ENCODE data around the gene HSPA12B.

HSPA12B gene

GRCh38 chr20:3767110-3767426 lies 34.6 kb downstream of the HSPA12B start:
- DNase-seq (ENCODE audit: low spot score), result no peak

DNA sequence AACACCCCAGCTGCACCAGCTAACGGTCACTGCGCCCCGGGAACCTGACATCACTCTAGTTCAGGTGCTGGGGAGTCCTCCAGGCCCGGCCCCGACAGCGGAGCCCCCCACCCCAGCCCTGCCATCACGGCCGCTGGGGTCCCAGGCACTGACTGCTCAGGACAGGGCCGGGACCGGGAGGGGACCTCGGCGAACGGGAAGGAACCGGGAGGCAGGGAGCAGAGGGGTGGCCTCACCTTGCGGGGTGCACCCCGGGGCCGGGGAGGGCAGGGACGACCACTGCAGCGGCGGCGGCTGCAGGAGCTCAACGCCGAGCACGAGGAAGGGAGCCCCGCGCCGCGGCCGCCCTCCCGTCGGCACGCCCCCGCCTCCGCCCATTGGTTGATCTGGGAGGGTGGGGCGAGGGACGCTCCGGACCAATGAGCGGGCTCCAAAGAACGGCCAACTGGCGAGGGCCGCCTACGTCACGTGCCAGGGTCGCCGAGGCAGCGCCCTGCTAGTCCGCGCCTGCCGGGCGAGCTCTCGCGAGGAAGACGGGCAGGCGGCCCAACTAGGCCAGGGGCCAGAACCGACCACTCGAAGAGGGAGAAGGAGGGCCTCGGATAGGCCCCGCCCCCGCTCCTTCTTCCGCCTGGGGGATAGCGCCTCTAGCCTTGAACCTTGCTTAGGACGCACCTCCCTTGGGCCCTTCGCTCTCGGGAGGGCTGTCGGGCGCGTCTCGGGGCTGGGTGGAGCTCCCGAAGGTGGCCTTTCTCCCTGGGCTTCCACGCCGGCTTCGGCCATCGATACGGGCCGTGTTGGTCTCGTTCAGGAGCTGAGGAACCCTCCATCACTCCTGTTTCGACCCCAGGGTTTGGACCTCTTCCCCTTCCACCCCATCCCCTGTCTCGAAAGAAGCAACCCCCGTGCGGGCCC lies 35.2 kb downstream of the HSPA12B start, which contains the start of gene ADISSP:
Gene ADISSP, minus strand, starts transcription at position 327 of the 915 bp plus-strand sequence. CDS start 7,653 bp downstream, outside the sequence.
- peak; percentile 98 for DNase-seq (ENCODE audit: low spot score)

- DNase-seq (ENCODE audit: low spot score), result peak; percentile 90
These were observed 36.1 kb downstream of the HSPA12B start for GRCh38 chr20:3768342-3769130.

DNA sequence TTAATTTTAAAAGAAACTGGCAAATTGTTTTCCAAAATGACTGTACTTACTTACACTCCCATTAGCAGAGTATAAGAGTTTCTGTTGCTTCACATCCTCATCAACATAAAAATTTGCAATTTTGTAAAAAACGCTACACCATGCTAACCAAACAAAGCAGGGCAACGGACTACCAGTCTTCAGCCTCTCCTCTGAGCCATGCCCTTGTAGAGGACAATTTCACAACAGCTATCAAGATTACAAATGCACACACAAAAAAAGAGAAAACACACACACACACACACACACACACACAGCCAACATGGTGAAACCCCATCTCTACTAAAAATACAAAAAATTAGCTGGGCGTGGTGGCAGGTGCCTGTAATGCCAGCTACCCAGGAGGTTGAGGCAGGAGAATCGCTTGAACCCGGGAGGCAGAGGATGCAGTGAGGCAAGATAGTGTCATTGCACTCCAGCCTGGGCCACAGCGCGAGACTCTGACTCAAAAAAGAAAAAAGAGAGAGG lies 39.1 kb downstream of the HSPA12B start:
- no peak for DNase-seq (ENCODE audit: low spot score)

- no peak for DNase-seq (ENCODE audit: low spot score)
These were observed 43.1 kb downstream of the HSPA12B start for GRCh38 chr20:3775457-3776108.

- DNase-seq (ENCODE audit: low spot score), result no peak
These were observed 44.9 kb downstream of the HSPA12B start for GRCh38 chr20:3777381-3777715.

DNA sequence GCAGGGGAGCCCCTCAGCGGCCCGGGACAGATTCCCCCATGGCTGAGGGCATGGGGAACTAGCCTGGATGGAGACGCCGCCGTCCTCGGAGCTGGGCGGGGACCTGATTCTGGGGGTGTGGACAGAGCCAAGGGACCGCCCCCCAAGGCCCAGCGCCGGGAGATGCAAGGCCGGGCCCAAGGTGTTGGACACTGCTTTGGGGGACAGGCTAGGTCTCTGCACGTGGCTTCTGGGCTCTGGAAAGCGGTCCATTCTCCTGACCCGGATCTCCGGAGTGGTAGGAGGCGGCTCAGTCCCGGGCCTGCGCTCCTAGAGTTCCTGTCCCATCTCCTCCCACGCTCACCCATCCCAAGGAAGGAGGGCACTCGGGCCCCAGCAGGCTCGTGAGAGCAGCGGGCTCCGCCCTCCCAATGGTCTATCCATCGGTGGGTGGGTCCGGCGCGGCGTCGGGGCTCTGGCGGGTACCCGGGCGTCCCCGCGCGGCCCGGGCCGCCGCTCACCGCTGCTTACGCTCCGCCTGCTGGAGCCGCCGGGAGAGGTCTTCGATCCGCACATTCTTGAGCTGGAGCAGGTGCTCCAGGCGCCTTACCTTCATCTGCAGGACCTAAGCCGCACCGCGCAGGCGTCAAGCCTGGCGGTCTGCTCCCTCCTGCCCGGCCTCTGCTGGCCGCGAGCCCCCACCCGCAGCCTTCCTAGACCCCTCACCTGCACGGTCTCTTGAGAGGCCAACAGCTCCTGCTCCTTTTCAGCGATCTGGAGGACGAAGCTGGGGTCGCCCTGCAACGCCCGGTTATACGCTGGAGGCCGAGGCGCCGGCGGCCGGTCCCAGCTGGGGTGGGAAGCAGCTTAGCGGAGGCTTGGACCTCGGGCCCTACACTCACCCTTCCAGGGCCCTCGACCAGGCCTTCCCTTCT lies 45.5 kb downstream of the HSPA12B start:
- no peak for DNase-seq (ENCODE audit: low spot score)

DNA sequence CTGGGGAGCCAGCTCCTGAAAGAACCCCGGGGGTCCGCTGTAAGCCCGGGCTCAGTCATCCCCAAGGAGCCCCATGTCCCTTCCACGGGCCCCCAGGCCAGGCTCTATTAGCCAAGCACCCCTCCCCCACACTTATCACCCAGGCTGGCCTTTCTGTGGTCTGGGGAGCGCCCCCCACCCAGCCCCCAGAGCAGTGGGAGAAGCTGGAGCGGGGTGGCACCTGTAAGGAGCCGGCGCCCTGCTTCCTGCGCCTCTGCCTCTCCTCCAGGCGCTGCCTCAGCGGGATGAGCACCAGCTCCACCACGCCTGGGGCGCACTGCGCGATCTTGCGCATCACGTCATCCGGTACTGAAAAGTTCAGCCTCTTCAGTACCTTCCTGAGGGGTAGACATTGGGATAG lies 46.5 kb downstream of the HSPA12B start:
- DNase-seq (ENCODE audit: low spot score), result no peak

DNA sequence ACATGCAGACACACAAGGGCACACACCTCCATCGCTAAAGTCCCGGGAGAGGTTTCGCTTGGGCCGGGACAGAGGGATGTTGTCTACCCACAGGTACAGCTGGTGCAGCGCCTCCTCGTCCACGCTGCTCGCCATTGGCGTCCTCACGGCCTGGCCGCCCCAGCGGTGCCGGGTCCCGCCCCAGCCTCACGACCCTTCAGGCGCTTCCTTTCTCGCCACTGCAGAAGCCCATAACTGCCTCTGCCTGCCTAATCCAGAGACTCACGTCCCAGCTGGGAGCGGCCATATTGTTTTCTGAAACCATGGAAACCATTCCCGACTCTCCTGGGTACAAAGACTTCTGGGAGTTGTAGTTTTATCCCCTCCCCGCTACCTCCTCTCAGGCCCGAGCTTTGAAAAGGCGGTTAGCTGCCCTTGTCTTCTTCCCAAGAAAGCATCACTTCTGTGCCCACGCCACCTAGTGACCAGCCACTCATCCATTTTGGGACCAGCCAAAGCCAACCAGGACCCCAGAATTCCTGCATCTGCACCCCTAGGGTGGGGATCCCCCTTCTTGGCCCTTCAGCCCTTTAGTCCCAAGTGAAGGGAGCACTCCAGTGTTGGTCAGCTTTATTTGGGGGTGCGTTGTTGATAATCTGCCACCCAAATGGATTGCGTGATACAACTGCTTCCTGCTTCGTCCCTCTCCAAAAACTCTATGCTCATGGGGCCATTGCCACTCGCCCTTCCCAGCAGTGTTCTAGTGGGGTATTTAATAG lies 48.8 kb downstream of the HSPA12B start, which contains the start of gene SPEF1:
Gene SPEF1, minus strand, starts transcription at position 296 of the 758 bp plus-strand sequence. Its CDS starts 161 bp downstream, at position 135.
- peak; percentile 73 for DNase-seq (ENCODE audit: low spot score)

GRCh38 chr20:3782597-3782996 lies 50.1 kb downstream of the HSPA12B start:
- DNase-seq (ENCODE audit: low spot score), result no peak

- DNase-seq (ENCODE audit: low spot score), result no peak
These were observed 50.6 kb downstream of the HSPA12B start for GRCh38 chr20:3783068-3783489.

DNA sequence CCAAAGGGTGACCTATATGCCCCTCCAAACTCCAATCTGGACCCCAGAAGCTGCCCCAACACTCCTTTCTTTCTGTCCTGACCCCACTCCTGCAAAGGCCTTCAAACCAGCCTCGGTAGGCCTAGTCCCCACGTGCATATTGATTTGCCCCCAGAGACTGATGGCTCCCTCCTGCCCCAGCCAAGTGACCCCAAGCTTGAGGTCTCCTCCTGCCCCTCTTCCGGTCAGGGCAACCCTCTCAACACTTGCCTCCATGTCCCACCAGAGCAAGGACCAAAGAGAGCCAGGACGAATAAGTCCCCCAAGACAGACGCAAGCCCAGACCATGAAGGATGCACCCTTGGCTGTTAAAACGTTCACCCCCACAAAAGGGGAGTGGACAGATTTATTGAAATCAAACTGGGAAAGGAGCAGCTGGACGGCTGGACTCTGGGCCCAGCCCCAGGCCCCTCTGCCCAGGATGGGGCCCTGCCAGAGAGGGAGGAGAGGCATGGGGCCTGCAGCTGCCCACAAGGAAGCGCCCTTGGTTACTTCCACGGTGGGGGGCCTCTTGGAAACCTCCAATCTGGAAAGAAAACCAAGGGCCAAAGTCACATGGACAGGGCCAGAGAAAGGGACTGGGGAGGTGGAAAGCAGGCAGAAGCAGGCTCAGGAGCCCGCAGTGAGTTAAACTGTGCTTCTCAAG lies 51.2 kb downstream of the HSPA12B start:
- DNase-seq (ENCODE audit: low spot score), result no peak

GRCh38 chr20:3784216-3784853 lies 51.9 kb downstream of the HSPA12B start:
- no peak for DNase-seq (ENCODE audit: low spot score)

GRCh38 chr20:3784863-3785239 lies 52.4 kb downstream of the HSPA12B start:
- no peak for DNase-seq (ENCODE audit: low spot score)

GRCh38 chr20:3785240-3786125 lies 53.0 kb downstream of the HSPA12B start:
- DNase-seq (ENCODE audit: low spot score), result no peak

DNA sequence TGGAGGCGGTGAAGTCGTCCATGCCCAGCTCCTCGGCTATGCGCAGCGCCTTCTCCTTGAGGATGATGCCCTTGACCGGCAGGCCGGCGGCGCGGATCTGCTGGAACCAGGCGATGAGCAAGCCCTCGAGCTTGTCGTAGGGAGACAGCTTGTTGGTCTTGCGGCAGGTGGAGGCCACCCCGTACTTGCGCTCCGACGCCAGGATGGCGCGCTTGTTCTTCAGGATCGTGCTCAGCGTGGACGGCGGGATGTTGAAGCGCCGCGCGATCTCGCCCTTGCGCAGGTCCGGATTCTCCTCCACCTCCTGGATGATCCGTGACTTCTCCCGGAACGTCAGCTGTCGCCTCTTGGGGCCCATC lies 53.6 kb downstream of the HSPA12B start:
- no peak for DNase-seq (ENCODE audit: low spot score)

DNA sequence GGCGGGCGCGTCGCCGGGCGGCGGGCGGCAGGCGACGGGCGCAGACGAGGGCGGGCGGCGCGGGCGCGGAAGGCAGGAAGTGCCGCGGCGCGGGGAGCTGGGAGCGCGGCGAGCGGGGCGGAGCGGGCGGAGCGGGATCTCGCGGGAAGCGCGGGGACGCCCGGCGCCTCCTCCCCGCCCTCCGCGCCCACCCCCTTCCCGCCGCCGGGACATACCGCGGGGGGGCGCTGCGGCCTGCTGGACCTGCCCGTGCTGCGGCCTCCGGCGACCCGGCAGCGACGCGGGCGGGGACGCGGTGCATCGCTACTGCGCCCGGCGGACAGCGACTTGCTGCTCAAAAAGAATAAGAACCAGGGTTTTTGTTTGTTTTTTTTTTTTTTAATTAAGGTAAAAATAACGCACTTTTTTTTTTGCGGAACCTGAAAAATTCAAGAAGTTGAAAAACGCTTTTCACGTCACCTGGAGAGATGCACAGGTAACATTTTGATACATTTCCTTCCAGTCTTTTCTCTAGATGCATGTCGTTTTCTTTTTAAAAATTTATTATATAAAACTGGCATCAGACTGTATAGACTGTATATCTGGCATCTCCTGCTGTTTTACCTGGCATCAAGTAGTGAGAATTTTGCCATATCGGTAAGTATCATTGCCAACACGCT lies 54.3 kb downstream of the HSPA12B start, which contains the start of gene CENPB:
Gene CENPB, minus strand, starts transcription at position 76 of the 659 bp plus-strand sequence. CDS start 257 bp downstream, outside the sequence.
- peak; percentile 90 for DNase-seq (ENCODE audit: low spot score)
